Stomach (tissue), 4 donors: Measurements from ENCODE around the gene SIRPD.
A peak's percentile ranks its signal among the peaks of the same experiment; 100 is the strongest.

ENCODE experiments used
- POLR2AphosphoS5 ChIP-seq, 3 donors: sonication (generic); formaldehyde crosslinking; IDR thresholded peaks; one replicate each; pipeline ENCODE4 v1.6.1; 2016; ENCODE audit warnings: antibody characterized with exemption in 3 of 3
- TF ChIP-seq, protein P1 (sequence below), 7 experiments: fragments of 450-650 bp in 4 of 7; fragments of 200-600 bp in 3 of 7; sonication (generic) in 3 of 7; IDR thresholded peaks; one replicate each; pipeline ENCODE4 v1.5.1; 2016 to 2019; ENCODE audit warnings: antibody characterized with exemption in 7 of 7, control low read depth in 2 of 7, mild to moderate bottlenecking in 1 of 7

- TF ChIP-seq, protein P1, sequence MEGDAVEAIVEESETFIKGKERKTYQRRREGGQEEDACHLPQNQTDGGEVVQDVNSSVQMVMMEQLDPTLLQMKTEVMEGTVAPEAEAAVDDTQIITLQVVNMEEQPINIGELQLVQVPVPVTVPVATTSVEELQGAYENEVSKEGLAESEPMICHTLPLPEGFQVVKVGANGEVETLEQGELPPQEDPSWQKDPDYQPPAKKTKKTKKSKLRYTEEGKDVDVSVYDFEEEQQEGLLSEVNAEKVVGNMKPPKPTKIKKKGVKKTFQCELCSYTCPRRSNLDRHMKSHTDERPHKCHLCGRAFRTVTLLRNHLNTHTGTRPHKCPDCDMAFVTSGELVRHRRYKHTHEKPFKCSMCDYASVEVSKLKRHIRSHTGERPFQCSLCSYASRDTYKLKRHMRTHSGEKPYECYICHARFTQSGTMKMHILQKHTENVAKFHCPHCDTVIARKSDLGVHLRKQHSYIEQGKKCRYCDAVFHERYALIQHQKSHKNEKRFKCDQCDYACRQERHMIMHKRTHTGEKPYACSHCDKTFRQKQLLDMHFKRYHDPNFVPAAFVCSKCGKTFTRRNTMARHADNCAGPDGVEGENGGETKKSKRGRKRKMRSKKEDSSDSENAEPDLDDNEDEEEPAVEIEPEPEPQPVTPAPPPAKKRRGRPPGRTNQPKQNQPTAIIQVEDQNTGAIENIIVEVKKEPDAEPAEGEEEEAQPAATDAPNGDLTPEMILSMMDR (IDR thresholded peaks at IDR 0.05): peak in 5 of 7 experiments; percentile 74 to 95 (median 84)
- peak in 2 of 3 donors; percentile 9 to 66 for TF ChIP-seq POLR2AphosphoS5 (IDR thresholded peaks at IDR 0.05)
Observed at GRCh38 chr20:1503564-1504227, 53.8 kb downstream of the SIRPD start.
